Fibroblast of lung (primary cell): ENCODE data around the gene MYADM.
"Not testable (repeated sequence)": the region's sequence is repeated elsewhere in the genome, so short reads cannot be mapped to it uniquely, and the experiment has no call there.

Experiments used
- EZH2 ChIP-seq: IDR thresholded peaks from 2 replicates; pipeline ENCODE4 v1.5.1; 2012; ENCODE audit warnings: low read length, control low read depth, mild to moderate bottlenecking; ENCODE audit errors: missing control alignments
- TF ChIP-seq, protein P1 (sequence below), 2 donors: IDR thresholded peaks in 1 of 2; conservative IDR thresholded peaks in 1 of 2; 1 replicate in 1 of 2; 2 replicates in 1 of 2; pipeline ENCODE4 v1.5.1; 2011 to 2012; ENCODE audit warnings: low read length in 2 of 2, control low read depth in 1 of 2, inconsistent platforms in 1 of 2, low read depth in 1 of 2, mild to moderate bottlenecking in 1 of 2

DNA sequence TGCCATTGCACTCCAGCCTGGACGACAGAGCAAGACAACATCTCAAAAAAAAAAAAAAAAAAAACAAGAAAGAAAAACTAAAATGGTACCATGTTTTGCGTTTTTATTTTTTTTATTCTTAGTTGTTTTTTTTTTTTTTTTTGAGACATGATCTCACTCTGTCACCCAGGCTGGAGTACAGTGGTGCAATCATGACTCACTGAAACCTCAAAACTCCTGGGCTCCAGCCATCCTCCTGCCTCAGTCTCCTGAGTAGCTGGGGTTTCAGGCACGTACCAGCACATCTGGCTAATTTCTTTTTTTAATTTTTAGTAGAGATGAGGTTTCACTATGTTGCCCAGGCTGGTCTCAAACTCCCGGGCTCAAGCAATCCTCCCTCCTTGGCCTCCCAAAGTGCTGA is 26.8 kb upstream of the MYADM start:
- TF ChIP-seq, protein P1, sequence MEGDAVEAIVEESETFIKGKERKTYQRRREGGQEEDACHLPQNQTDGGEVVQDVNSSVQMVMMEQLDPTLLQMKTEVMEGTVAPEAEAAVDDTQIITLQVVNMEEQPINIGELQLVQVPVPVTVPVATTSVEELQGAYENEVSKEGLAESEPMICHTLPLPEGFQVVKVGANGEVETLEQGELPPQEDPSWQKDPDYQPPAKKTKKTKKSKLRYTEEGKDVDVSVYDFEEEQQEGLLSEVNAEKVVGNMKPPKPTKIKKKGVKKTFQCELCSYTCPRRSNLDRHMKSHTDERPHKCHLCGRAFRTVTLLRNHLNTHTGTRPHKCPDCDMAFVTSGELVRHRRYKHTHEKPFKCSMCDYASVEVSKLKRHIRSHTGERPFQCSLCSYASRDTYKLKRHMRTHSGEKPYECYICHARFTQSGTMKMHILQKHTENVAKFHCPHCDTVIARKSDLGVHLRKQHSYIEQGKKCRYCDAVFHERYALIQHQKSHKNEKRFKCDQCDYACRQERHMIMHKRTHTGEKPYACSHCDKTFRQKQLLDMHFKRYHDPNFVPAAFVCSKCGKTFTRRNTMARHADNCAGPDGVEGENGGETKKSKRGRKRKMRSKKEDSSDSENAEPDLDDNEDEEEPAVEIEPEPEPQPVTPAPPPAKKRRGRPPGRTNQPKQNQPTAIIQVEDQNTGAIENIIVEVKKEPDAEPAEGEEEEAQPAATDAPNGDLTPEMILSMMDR (conservative IDR thresholded peaks at IDR 0.05 in 1 of 2, IDR thresholded peaks at IDR 0.05 in 1 of 2; ENCODE audit: low read depth in 1 of 2, low read length in 2 of 2) = not testable (repeated sequence)
- TF ChIP-seq EZH2 = not testable (repeated sequence)
